Measurements from ENCODE around the gene ACBD6. TPM values are rescaled to one million over a fixed set of nuclear protein-coding genes. Genes with fewer than 3 reads are reported as not detected.

The ACBD6 gene
- total RNA-seq, 2 donors from 2014 or later = 43.2 to 54.5 TPM

DNA sequence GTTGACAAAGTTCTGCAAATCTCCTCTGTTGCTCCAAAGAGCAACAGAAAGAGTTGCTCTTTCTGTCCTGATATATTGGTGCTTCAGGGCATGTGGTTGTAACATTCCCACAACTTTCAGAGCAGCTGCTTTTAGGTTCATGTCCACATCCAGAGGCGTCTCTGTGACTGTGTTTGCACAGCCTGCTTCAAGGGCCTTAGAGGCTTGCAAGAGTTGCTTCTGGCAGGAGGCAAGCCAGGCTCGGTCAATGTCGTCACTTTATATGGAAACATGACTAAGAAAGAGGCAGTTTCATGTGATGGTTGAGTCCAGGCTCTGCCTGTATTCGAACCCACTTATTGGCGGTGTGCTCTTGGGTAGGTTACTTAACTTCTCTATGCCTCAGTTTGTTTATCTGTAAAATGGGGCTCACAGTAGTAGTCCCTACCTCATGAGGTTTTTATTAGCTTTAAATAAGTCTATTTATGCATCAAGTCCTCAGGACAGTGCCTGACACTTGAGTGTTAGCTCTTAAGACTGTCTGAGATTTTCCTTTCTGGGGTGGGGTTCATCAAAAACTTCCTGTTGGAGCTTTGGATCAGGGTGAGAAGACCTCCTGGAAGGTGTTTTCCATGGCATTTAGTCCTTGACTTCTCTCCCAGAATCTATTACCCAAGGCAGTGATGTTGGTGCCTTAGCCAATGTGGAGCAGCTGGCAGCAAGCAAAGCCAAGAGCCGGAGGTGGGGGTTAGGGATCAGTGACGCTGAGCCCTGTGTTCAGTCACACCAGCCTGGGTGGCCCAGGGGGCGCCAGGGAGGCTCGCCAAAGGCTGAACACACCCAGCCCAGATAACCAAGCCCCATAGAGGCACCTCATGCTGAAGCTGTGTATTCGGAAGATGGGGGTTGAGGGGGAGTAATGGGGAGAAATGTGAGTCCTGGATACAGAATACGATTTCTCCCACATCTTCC, 253.4 kb downstream of the ACBD6 start:
- no peak overlapping the region for H3K27ac ChIP-seq (ENCODE audit: low read depth, low read length)
- H3K9me3 ChIP-seq (ENCODE audit: control insufficient read depth, low read length) = no peaks in the 10 kb centered on the region
- no peaks in the 10 kb centered on the region for H3K27me3 ChIP-seq (ENCODE audit: control insufficient read depth, insufficient read depth, low read length, poor library complexity, severe bottlenecking)
- H3K4me3 Mint-ChIP-seq = no peak overlapping the region
- no peak overlapping the region for H3K9ac ChIP-seq (ENCODE audit: extremely low read depth, low read length, poor library complexity, severe bottlenecking)
- no peaks in the 10 kb centered on the region for H3K4me1 Mint-ChIP-seq
- no peaks in the 10 kb centered on the region for H3K36me3 Mint-ChIP-seq (ENCODE audit: low read depth)
- peaks cover 35% of the 10 kb centered on the region for H3K27me3 Mint-ChIP-seq (ENCODE audit: insufficient read depth)
- H3K9me3 Mint-ChIP-seq = no peaks in the 10 kb centered on the region
- no peaks in the 10 kb centered on the region for H3K36me3 ChIP-seq (ENCODE audit: control insufficient read depth, insufficient read depth, low read length)
- no peaks in the 10 kb centered on the region for H3K4me1 ChIP-seq (ENCODE audit: control insufficient read depth, insufficient read depth, low read length)
- WGBS, 2 experiments (ENCODE audit: insufficient coverage in 1 of 2, insufficient read length in 1 of 2) = 73 to 88% methylated on average over 5 to 9 of the region's 11 CpGs
- peak; percentile 90 for DNase-seq
- no peak overlapping the region for H3K4me3 ChIP-seq (ENCODE audit: low read length)
- H3K27ac Mint-ChIP-seq = no peak overlapping the region
- TF ChIP-seq, protein P1, sequence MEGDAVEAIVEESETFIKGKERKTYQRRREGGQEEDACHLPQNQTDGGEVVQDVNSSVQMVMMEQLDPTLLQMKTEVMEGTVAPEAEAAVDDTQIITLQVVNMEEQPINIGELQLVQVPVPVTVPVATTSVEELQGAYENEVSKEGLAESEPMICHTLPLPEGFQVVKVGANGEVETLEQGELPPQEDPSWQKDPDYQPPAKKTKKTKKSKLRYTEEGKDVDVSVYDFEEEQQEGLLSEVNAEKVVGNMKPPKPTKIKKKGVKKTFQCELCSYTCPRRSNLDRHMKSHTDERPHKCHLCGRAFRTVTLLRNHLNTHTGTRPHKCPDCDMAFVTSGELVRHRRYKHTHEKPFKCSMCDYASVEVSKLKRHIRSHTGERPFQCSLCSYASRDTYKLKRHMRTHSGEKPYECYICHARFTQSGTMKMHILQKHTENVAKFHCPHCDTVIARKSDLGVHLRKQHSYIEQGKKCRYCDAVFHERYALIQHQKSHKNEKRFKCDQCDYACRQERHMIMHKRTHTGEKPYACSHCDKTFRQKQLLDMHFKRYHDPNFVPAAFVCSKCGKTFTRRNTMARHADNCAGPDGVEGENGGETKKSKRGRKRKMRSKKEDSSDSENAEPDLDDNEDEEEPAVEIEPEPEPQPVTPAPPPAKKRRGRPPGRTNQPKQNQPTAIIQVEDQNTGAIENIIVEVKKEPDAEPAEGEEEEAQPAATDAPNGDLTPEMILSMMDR (conservative IDR thresholded peaks at IDR 0.05) = peak; percentile 75

DNA sequence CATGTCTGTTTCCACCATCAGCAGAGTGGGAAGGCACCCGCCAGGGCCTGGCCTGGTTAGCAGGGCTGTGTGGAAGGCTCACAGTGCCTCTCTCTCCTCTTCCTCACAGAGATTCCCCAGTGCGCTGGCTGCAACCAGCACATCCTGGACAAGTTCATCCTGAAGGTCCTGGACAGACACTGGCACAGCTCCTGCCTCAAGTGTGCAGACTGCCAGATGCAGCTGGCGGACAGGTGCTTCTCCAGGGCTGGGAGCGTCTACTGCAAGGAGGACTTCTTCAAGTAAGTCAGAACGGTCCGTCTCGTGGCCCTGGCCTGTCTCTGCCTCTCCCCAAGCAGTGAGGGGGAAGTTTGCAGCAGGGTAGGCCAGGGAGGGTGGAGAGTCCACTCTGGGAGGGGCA, 254.2 kb downstream of the ACBD6 start:
- Mint-ChIP-seq H3K9me3 (no peaks in the 10 kb centered on the region), H3K27ac (no peak overlapping the region), H3K27me3 (ENCODE audit: insufficient read depth) (peaks cover 35% of the 10 kb centered on the region), H3K4me3 (no peak overlapping the region), H3K4me1 (no peaks in the 10 kb centered on the region), H3K36me3 (ENCODE audit: low read depth) (no peaks in the 10 kb centered on the region)
- Histone ChIP-seq H3K4me1 (ENCODE audit: control insufficient read depth, insufficient read depth, low read length) (no peaks in the 10 kb centered on the region), H3K27me3 (ENCODE audit: control insufficient read depth, insufficient read depth, low read length, poor library complexity, severe bottlenecking) (peaks cover under 1% of the 10 kb centered on the region), H3K36me3 (ENCODE audit: control insufficient read depth, insufficient read depth, low read length) (no peaks in the 10 kb centered on the region), H3K9me3 (ENCODE audit: control insufficient read depth, low read length) (no peaks in the 10 kb centered on the region), H3K9ac (ENCODE audit: extremely low read depth, low read length, poor library complexity, severe bottlenecking) (no peak overlapping the region), H3K4me3 (ENCODE audit: low read length) (no peak overlapping the region), H3K27ac (ENCODE audit: low read depth, low read length) (no peak overlapping the region)
- 95 to 96% methylated on average over 5 to 7 of the region's 7 CpGs for WGBS, 2 experiments (ENCODE audit: insufficient coverage in 1 of 2, insufficient read length in 1 of 2)
- DNase-seq = no peak
- TF ChIP-seq, protein P1 (conservative IDR thresholded peaks at IDR 0.05) = no peak

DNA sequence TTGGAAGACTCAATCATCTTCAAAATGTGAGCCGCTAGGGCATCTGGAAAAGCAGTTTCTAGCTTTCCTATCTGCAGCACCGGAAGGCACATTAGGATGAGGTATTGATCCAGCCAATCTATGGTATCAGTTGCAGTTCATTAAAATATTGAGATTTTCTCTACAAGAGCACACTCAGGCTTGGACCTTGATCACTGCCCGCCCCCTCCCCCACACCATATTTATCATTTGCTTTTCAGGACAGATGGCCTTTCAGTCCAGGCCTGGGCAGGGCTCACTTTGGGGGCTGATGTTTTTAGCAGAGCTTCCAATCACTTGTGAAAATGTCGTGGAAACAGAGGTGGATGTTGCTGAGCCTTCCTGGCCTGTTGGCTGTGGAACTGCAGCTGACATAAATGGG, 254.8 kb downstream of the ACBD6 start:
- Mint-ChIP-seq H3K27me3 (ENCODE audit: insufficient read depth) (peaks cover 39% of the 10 kb centered on the region), H3K4me1 (no peaks in the 10 kb centered on the region), H3K4me3 (no peak overlapping the region), H3K36me3 (ENCODE audit: low read depth) (no peaks in the 10 kb centered on the region), H3K9me3 (no peaks in the 10 kb centered on the region), H3K27ac (no peak overlapping the region)
- no peaks in the 10 kb centered on the region for H3K4me1 ChIP-seq (ENCODE audit: control insufficient read depth, insufficient read depth, low read length)
- H3K27me3 ChIP-seq (ENCODE audit: control insufficient read depth, insufficient read depth, low read length, poor library complexity, severe bottlenecking) = peaks cover 5% of the 10 kb centered on the region
- H3K9me3 ChIP-seq (ENCODE audit: control insufficient read depth, low read length) = no peaks in the 10 kb centered on the region
- H3K27ac ChIP-seq (ENCODE audit: low read depth, low read length) = no peak overlapping the region
- no peak overlapping the region for H3K4me3 ChIP-seq (ENCODE audit: low read length)
- no peak for DNase-seq
- TF ChIP-seq, protein P1 (conservative IDR thresholded peaks at IDR 0.05) = no peak
- no peak overlapping the region for H3K9ac ChIP-seq (ENCODE audit: extremely low read depth, low read length, poor library complexity, severe bottlenecking)
- H3K36me3 ChIP-seq (ENCODE audit: control insufficient read depth, insufficient read depth, low read length) = no peaks in the 10 kb centered on the region
- WGBS, 2 experiments (ENCODE audit: insufficient coverage in 1 of 2, insufficient read length in 1 of 2) = 88 to 90% methylated on average over 2 to 4 of the region's 4 CpGs

Data from endodermal cell (in vitro differentiated cells).